Brain microvascular endothelial cell (primary cell): ENCODE measurements around the gene CBFA2T3.

Source experiments
- DNase-seq: peaks from one replicate; pipeline ENCODE4 v3.0.0-alpha.2; 2020
- H3K27ac ChIP-seq: fragments of 250-450 bp; sonication (Bioruptor Pico); 2 replicates; pipeline ENCODE4 v1.5.1; 2020; ENCODE audit warnings: mild to moderate bottlenecking, moderate library complexity
- H3K27me3 ChIP-seq: fragments of 250-450 bp; sonication (Bioruptor Pico); replicated peaks from 2 replicates; pipeline ENCODE4 v1.5.1; 2020; ENCODE audit warnings: mild to moderate bottlenecking
- H3K36me3 ChIP-seq: fragments of 250-450 bp; sonication (Bioruptor Pico); replicated peaks from 2 replicates; pipeline ENCODE4 v1.5.1; 2020; ENCODE audit warnings: mild to moderate bottlenecking
- H3K4me3 ChIP-seq: 2 replicates; pipeline ENCODE4 v1.5.1; 2011; ENCODE audit warnings: low read depth, mild to moderate bottlenecking, control low read depth, low read length, moderate library complexity
- in situ Hi-C: cut with HindIII; loops from 2 replicates; pipeline ENCODE4 v1.10.0; 2017; ENCODE audit warnings: low sequenced_read_pairs, low pct_ligation_motif_present
- TF ChIP-seq, protein P1 (sequence below): IDR thresholded peaks from 2 replicates; pipeline ENCODE4 v1.5.1; 2011; ENCODE audit warnings: low read depth, mild to moderate bottlenecking, moderate library complexity, low read length, control low read depth, inconsistent platforms; ENCODE audit errors: missing control alignments

The CBFA2T3 gene

DNA sequence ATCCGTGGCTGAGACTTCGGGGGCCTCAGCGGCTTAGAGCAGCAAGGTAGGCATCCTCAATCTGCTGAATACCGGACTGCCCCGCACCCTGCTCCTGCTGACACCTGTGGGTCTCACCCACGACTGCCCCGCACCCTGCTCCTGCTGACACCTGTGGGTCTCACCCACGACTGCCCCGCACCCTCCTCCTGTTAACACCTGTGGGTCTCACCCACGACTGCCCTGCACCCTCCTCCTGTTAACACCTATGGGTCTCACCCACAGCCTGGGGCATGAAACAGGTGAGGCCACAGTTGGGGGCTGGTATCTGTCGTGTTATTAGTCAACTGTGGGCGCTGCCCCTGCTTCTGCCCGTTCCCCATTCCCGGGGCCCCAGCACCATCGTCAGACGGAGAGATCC is 74.3 kb downstream of the CBFA2T3 start:
- Histone ChIP-seq H3K36me3 (no peaks in the 10 kb centered on the region), H3K27me3 (peaks cover 7% of the 10 kb centered on the region), H3K4me3 (no peak overlapping the region), H3K27ac (no peak overlapping the region)
- in situ Hi-C loops = no loop called here
- TF ChIP-seq, protein P1, sequence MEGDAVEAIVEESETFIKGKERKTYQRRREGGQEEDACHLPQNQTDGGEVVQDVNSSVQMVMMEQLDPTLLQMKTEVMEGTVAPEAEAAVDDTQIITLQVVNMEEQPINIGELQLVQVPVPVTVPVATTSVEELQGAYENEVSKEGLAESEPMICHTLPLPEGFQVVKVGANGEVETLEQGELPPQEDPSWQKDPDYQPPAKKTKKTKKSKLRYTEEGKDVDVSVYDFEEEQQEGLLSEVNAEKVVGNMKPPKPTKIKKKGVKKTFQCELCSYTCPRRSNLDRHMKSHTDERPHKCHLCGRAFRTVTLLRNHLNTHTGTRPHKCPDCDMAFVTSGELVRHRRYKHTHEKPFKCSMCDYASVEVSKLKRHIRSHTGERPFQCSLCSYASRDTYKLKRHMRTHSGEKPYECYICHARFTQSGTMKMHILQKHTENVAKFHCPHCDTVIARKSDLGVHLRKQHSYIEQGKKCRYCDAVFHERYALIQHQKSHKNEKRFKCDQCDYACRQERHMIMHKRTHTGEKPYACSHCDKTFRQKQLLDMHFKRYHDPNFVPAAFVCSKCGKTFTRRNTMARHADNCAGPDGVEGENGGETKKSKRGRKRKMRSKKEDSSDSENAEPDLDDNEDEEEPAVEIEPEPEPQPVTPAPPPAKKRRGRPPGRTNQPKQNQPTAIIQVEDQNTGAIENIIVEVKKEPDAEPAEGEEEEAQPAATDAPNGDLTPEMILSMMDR = no peak
- DNase-seq = no peak

DNA sequence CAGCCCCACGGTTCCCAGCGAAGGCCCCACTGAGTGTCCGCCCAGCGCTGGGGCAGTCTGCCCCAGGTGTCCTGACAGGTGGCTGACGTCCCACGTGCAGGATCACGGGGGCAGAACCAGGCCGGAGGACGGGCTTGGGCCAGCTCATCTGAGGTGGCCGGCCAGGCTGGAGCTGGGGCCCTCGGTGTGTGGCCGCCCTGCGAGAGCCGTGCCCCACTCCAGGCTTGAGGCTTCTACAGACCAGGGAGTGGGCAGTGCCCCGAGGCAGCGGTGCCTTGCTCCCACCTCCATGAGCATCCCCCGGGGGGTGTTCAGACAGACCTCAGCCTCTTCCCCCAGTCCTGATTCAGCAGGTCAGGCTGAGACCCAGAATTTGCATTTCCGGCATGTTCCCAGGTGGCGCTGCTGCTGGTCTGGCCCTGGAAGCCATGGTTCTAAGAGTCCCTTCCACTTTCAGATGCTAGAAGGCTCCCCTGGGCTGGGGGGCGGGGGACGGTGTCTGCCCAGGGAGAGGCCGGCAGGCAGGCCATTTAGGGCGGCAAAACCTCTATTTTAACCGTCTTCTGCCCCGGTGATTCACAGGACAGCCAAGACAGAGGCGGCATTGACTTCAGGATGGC is 75.2 kb downstream of the CBFA2T3 start:
- DNase-seq = no peak
- TF ChIP-seq, protein P1 = no peak
- H3K27me3 ChIP-seq = peaks cover 7% of the 10 kb centered on the region
- no peak overlapping the region for H3K27ac ChIP-seq
- H3K4me3 ChIP-seq = no peak overlapping the region
- H3K36me3 ChIP-seq = no peaks in the 10 kb centered on the region
- in situ Hi-C loops = no loop called here

GRCh38 chr16:88900662-88901052 is 76.3 kb downstream of the CBFA2T3 start:
- no peaks in the 10 kb centered on the region for H3K36me3 ChIP-seq

DNA sequence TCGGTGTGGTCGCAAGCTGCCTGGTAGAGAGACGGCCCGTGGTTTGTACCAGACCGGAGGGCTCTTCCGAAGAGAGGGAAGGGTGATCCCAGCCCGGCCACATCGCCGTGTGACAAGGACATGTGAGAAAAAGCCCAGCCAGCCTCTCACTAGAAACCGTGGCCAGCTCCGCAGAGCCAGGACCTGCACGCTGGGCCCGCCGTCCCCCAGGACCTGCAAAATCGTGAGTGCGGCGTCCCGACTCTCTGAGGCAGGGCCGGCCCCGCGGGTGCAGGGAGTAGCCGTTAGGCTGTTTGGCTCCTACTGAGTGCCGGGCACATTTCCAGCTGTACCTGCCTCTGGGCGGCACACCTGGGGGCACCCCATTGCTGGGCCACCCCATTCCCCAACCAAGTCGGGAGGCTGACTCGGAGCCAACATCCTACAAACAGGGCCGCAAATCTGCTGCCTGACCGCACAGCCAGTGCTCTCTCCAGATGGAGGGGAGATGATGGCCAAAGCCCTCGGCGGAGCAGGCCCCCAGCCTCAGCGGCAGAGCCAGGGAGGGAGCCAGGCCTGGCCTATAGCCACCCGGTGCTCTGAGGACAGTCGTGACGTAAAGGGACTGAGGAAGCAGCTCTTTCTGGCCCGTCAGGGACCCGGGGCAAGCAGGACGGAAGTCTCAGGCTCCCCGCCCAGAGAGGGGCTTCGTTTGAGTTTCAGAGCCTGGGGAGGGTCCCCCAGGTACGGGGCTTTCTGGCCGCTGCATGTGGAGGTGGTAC is 76.9 kb downstream of the CBFA2T3 start:
- Histone ChIP-seq H3K36me3 (no peaks in the 10 kb centered on the region), H3K4me3 (no peak overlapping the region), H3K27me3 (peaks cover 7% of the 10 kb centered on the region), H3K27ac (no peak overlapping the region)
- TF ChIP-seq, protein P1 = no peak
- no peak for DNase-seq
- in situ Hi-C loops = no loop called here

More at GRCh38 chr16:88900662-88901052, 76.3 kb downstream of the CBFA2T3 start:
- no peak overlapping the region for H3K27ac ChIP-seq
- peaks cover 7% of the 10 kb centered on the region for H3K27me3 ChIP-seq
- DNase-seq = no peak
- in situ Hi-C loops = no loop called here
- TF ChIP-seq, protein P1 = no peak
- H3K4me3 ChIP-seq = no peak overlapping the region

DNA sequence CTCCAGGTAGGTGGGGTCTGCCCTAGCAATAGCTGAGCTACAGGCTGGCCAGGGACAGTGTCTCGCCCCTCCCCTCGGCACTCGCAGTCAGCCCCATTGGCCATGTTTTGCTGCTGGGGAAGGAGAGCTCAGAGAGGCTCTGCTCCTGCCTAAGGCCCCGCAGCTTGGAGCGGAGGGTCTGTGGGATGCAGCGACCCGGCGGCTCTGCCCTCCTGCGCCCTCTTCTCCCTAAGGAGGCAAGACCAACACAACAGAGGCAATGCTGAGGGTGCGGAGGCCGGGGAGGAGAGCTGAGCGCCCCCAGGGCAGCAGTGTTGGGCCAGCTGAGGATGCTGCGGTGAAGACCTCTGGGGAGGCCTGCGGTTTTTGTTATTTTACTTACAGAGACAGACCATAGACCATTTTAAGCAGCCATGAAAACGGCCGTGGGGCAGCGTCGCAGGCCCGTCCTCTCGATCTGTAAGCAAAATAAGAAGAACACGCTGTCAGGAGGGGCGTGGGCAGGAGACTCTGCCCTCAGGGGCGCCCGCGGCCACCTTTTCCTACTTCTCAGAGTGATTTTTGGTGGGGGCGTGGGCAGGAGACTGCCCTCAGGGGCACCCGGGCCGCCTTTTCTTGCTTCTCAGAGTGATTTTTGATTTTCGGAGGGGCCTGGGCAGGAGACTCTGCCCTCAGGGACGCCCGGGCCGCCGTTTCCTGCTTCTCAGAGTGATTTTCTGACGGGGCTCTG is 79.1 kb downstream of the CBFA2T3 start:
- TF ChIP-seq, protein P1 = no peak
- H3K27me3 ChIP-seq = peaks cover 6% of the 10 kb centered on the region
- DNase-seq = no peak
- no peaks in the 10 kb centered on the region for H3K36me3 ChIP-seq
- H3K27ac ChIP-seq = no peak overlapping the region
- in situ Hi-C loops = no loop called here
- H3K4me3 ChIP-seq = no peak overlapping the region
